NCI-H128 (cell line): Measurements from ENCODE around the gene ALDH1A1.

Experiments used
- DNase-seq: peaks from one replicate; lab custom pipeline; 2025; ENCODE audit not compliant: unreplicated experiment; lab: John Stamatoyannopoulos, UW

ALDH1A1 gene

GRCh38 chr9:72919246-72919945 lies 33.5 kb downstream of the ALDH1A1 start:
- no peak for DNase-seq

- DNase-seq, result no peak
Measured at GRCh38 chr9:72917892-72918509, 34.9 kb downstream of the ALDH1A1 start.

GRCh38 chr9:72915659-72916058 lies 37.2 kb downstream of the ALDH1A1 start:
- no peak for DNase-seq

- DNase-seq, result no peak
Measured at GRCh38 chr9:72914750-72915149, 38.1 kb downstream of the ALDH1A1 start.

GRCh38 chr9:72913382-72914009 lies 39.4 kb downstream of the ALDH1A1 start:
- DNase-seq, result no peak

- DNase-seq, result no peak
Measured at GRCh38 chr9:72912476-72913381, 40.1 kb downstream of the ALDH1A1 start.

GRCh38 chr9:72911816-72912215 lies 41.0 kb downstream of the ALDH1A1 start:
- no peak for DNase-seq

GRCh38 chr9:72911247-72911775 lies 41.5 kb downstream of the ALDH1A1 start:
- DNase-seq, result no peak

GRCh38 chr9:72909428-72909827 lies 43.4 kb downstream of the ALDH1A1 start:
- no peak for DNase-seq

- no peak for DNase-seq
Measured at GRCh38 chr9:72907421-72907820, 45.4 kb downstream of the ALDH1A1 start.

GRCh38 chr9:72906810-72907209 lies 46.0 kb downstream of the ALDH1A1 start:
- DNase-seq, result no peak

GRCh38 chr9:72905514-72906480 lies 47.1 kb downstream of the ALDH1A1 start:
- DNase-seq, result no peak

GRCh38 chr9:72904267-72905093 lies 48.4 kb downstream of the ALDH1A1 start:
- no peak for DNase-seq

GRCh38 chr9:72903103-72903502 lies 49.8 kb downstream of the ALDH1A1 start:
- no peak for DNase-seq

GRCh38 chr9:72902268-72902667 lies 50.6 kb downstream of the ALDH1A1 start:
- no peak for DNase-seq

GRCh38 chr9:72899734-72900477 lies 52.9 kb downstream of the ALDH1A1 start:
- DNase-seq, result no peak

- DNase-seq, result no peak
Measured at GRCh38 chr9:72898784-72899733, 53.8 kb downstream of the ALDH1A1 start.
